GM18907 (cell line): ENCODE data around the gene ATP8B2.
"Not testable (repeated sequence)": the region's sequence is repeated elsewhere in the genome, so short reads cannot be mapped to it uniquely, and the experiment has no call there.

Experiments used
- ATAC-seq: cut with Tn5 transposase; IDR thresholded peaks from one replicate; pipeline ENCODE4 v1.9.1; 2021; ENCODE audit warnings: mild to moderate bottlenecking, moderate library complexity; ENCODE audit not compliant: unreplicated experiment

The ATP8B2 gene

DNA sequence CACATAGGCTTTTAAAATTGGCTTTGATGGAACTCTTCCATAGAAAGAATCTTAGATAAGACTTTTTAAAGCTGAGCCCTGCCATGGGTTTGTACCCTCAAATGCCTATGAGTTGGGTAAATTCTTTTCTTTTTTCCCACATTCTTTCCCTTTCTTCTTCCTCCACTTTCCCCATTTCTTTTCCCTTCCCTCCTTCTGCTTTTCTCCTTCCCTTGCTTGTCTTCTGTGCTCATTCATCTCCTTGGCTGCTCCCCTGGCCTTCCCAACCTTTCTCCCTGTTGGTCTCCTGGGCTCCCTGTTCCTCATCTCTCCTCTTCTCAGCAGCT, 3.8 kb upstream of the ATP8B2 start:
- not testable (repeated sequence) for ATAC-seq

GRCh38 chr1:154323493-154323892, 1.8 kb upstream of the ATP8B2 start:
- ATAC-seq = no peak

DNA sequence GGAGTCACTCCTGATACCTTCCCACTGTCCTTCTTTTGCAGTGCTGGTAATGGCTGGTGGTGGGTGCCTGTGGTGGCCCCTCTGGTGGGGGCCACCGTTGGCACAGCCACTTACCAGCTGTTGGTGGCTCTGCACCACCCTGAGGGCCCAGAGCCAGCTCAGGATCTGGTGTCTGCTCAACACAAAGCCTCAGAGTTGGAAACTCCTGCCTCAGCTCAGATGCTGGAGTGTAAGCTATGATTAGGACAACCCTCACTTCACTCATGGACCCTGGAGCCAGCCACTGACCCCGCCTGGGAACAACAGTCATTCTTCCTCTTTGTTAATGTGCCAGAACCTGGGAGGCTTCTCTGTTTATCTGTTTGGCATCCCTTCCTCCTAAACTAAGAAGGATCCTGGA, 1.1 kb upstream of the ATP8B2 start:
- ATAC-seq = no peak

DNA sequence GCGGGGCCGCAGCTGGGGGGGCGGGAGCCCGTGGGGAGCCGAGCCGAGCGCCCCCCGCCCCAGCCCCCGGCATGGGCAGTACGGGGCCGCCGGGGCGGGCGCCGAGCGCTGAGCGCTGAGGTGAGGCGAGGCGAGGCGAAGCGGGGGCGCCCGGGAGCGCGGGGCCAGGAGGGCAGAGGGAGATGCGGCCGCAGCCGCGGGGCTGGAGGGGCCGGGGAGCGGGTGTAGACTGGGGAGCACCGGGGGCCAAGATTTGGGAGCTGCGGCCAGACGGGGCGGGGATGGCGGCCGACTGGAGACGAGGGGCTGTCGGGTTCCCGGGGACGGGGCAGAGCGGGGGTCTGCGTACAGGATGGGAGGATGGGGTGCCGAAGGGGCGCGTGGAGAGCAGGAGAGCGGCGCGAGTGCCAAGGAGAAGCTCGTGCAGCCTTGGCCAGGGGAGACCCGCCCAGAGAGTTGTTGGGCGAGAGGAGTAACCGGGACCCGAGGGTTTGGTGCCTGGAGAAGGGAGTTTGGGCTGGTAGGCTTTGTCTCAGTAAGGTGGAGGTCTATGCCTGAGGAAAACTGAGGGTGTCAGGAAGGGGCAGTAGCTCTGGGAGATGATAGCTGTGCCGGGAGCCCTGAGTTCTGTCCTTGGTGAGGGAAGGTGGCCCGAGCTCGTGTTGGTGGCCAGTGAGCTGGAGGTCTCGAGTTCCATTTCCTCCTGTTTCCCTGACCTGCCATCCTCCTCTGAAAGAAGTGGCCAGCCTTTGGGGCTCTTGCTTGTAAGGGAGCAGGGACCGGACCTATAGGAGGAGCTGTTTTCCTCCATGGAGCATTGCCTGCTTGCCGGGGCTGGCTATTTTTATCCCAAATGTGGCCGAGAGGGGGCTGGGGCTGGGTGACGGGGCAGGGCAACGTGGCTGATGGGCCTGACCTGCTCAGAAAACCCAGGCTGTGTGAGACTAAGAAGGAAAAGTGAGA, 539 bp downstream of the ATP8B2 start:
- ATAC-seq = no peak

GRCh38 chr1:154326546-154327465, 1.5 kb downstream of the ATP8B2 start:
- no peak for ATAC-seq

GRCh38 chr1:154327466-154328317, 2.4 kb downstream of the ATP8B2 start:
- ATAC-seq = no peak

DNA sequence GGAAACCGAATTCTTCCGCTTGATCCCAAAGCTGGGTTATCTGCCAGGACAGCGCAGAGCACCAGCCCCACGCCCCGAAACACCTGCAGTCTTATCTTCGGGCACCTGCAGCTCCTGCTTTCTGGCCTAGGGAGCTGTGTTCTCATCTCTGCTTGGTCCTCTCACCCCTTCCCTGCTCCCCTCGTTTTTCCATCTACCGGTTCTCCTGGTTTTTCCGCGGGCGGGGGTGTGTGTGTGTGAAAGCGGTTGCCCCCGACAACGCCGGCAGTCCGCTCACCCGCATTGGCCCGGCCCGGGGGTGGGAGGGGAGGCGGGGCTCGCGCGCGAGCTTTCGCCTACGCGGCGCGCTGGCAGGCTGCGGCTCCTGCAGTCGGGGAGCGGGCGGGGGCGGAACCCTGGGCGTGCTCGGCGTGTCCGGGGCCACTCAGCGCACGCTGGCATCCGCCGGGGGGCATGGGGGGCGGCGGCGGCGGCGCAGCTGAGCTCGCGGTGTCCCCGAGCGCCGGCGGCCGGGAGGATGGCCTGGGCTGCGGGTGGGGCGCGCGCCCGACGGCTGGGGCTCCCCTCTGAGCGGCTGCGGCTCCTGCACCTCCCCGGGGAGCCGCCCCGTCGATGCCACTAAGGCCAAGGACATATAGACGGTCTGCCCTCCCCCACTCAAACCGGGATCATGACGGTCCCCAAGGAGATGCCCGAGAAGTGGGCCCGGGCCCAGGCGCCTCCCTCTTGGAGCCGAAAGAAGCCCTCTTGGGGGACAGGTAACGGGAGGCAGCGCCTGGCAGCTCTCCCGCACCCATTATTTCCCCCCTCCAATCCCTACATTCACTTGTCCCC, 3.2 kb downstream of the ATP8B2 start:
- ATAC-seq = no peak

GRCh38 chr1:154329152-154329521, 3.8 kb downstream of the ATP8B2 start:
- no peak for ATAC-seq

DNA sequence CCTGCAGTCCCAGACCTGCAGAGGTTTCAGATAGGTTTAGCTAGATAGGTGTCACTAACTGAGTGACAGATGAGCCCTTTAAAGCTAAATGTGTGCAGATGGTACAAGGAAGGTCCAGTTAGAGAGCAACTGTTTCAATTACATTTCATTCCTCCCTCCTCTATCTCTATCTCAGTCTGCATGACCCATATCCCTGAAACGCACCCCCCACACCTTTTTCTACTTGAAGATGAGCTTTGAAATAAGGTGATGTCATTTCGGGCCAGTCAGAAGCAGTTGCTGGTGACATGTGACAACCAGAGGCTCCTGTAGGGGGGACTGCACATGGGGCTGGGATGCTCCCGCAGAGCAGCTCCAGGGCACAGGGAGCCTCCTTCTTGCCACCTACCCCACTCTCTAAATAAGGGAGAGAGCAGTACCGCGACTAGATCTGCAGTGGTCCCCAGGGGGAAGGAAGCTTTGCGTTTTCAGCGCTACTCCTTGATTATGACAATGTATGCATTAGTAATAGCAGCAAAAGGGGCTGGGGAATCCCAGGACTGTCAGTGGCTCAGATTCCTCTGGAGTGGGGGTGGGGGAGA, 4.3 kb downstream of the ATP8B2 start:
- no peak for ATAC-seq

- no peak for ATAC-seq
Observed at GRCh38 chr1:154330669-154331068, 5.3 kb downstream of the ATP8B2 start.

DNA sequence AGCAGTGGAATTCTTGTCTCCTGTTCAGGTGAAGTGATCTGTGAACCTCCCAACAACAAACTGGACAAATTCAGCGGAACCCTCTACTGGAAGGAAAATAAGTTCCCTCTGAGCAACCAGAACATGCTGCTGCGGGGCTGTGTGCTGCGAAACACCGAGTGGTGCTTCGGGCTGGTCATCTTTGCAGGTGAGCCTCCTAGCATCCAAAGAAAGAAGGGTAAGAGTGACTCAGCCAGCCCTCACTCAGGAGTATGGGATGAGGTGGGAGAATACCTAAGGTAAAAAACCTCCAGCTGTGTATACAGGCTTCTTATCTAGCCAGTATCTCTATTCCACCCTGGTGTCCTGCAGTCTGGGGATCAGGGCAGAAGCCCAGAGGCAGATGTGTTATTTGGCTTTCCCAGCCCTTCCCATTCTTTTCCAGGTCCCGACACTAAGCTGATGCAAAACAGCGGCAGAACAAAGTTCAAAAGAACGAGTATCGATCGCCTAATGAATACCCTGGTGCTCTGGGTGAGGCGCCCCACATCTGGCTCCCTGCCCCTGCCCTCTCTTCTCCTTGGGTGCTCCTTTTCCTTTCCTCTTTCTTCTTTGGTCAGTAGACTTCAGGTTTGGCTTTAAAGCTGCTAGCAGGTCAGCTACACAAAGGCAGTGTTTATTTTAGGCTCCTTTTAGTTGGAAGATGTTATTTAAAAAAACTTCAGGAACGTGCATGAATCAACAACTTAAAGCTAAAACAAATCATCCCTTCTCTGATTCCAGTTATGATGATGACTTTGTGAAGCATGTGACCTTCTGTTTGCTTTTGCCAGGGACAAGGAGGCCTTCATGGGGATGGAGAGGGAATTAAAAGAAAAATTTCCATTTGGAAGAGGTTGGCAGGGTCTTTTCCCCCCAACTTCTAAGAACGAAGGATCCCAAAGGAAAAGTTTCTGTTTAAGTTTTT, 9.0 kb downstream of the ATP8B2 start:
- no peak for ATAC-seq

DNA sequence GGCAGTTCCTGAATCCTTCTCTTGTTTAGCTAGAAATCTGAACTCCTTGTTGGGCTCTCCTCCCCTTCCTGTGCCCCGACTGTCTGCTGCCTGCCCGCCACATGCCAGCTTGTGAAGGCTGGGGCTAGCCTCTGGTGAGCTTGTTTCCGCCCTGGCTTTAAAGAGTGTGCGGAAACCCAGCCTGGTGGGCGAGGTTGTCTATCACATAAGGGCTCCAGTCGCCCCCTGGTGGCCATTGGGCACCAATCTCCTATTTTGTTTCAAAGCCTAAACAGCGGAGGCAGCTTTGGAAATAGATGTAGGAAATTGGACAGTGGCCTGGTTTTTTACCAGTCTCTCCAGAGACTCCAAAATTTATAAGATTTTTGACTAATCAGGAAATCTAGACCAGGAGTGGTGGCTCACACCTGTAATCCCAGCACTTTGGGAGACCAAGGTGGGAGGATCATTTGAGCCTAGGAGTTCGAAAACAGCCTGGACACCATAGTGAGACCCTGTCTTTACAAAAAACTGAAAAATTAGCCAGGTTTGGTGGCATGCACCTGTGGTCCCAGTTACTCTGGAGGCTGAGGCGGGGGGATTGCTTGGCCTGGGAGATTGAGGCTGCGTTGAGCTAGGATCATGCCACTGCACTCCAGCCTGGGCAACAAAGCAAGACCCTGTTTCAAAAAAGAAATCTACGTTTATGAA, 9.8 kb downstream of the ATP8B2 start:
- ATAC-seq = peak; percentile 73

DNA sequence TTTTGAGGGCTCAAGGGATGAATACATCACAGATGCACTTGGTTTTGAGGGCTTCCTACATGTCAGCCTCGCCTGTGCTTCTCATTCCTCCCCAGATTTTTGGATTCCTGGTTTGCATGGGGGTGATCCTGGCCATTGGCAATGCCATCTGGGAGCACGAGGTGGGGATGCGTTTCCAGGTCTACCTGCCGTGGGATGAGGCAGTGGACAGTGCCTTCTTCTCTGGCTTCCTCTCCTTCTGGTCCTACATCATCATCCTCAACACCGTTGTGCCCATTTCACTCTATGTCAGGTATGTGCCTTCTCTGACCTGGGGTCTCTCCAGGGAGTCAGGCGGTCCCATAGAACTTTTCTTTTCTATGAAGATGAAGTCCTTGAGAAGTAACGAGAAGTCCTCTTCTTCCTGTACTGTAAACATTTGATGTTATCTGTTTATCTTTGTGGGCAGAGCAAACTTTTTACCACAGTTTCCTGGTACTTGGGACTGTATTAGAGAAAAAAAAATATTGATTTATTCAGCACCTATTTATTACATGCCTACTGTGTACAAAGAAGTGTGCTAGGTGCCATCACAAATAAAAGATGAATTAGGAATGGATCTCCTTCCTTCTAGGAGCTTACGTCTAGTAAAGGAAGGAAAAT, 12.0 kb downstream of the ATP8B2 start:
- ATAC-seq = no peak

DNA sequence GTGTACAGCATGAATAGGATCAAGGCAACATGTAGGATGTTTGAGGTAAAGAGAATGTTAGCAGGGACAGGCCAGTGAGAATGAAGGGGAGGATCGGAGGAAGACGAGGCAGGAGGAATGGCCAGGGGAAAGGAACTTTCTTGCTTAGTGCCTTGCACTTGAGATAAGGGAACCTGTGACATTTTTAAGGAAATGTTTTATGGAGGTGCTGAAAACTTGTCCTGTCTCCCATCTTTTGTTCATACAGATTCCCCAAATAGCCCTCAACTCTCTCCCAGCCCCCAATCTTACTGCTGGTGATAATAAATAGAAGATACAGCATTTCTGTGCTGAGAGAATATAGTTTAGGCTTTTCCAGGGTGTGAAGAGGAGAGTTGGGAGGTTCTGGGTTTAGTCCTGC, 13.6 kb downstream of the ATP8B2 start:
- ATAC-seq = no peak

- ATAC-seq = not testable (repeated sequence)
Observed at GRCh38 chr1:154341366-154341765, 16.0 kb downstream of the ATP8B2 start.

GRCh38 chr1:154342132-154342531, 16.8 kb downstream of the ATP8B2 start:
- ATAC-seq = no peak

- ATAC-seq = no peak
Observed at GRCh38 chr1:154342836-154343472, 17.6 kb downstream of the ATP8B2 start.
